ENCODE measurements around the gene RIOX2.
"Not testable (repeated sequence)": the region's sequence is repeated elsewhere in the genome, so short reads cannot be mapped to it uniquely, and the experiment has no call there.

RIOX2 gene

DNA sequence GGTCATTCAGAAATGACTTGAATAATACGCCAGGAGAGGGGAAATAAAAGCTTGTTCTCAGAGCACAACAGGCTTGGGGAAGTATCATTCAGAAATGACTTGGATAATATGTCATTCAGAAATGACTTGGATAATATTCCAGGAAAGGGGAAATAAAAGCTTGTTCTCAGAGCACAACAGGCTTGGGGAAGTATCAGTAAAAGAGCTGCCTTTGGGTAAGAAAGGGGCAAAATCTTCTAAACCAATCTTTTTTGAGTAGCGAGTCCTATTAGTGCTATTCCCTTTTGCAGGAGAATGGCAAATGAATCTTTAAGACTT lies 42.0 kb upstream of the RIOX2 start:
- H3K4me3 ChIP-seq (ENCODE audit: low read length, poor library complexity, severe bottlenecking) = no peak overlapping the region
- H3K9ac ChIP-seq (ENCODE audit: low read depth, low read length, poor library complexity, severe bottlenecking) = no peak overlapping the region
- H4K20me1 ChIP-seq (ENCODE audit: insufficient read depth, low read length, poor library complexity, severe bottlenecking) = no peaks in the 10 kb centered on the region
- no peak overlapping the region for H3K4me2 ChIP-seq (ENCODE audit: low read depth, low read length, poor library complexity, severe bottlenecking)
- H3K27me3 ChIP-seq (ENCODE audit: insufficient read depth, low read length, poor library complexity, severe bottlenecking) = no peaks in the 10 kb centered on the region
- H2AFZ ChIP-seq (ENCODE audit: low read length) = no peak overlapping the region
- TF ChIP-seq, protein P1, sequence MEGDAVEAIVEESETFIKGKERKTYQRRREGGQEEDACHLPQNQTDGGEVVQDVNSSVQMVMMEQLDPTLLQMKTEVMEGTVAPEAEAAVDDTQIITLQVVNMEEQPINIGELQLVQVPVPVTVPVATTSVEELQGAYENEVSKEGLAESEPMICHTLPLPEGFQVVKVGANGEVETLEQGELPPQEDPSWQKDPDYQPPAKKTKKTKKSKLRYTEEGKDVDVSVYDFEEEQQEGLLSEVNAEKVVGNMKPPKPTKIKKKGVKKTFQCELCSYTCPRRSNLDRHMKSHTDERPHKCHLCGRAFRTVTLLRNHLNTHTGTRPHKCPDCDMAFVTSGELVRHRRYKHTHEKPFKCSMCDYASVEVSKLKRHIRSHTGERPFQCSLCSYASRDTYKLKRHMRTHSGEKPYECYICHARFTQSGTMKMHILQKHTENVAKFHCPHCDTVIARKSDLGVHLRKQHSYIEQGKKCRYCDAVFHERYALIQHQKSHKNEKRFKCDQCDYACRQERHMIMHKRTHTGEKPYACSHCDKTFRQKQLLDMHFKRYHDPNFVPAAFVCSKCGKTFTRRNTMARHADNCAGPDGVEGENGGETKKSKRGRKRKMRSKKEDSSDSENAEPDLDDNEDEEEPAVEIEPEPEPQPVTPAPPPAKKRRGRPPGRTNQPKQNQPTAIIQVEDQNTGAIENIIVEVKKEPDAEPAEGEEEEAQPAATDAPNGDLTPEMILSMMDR (conservative IDR thresholded peaks at IDR 0.05; ENCODE audit: low read length) = no peak
- TF ChIP-seq EZH2phosphoT487 (IDR thresholded peaks at IDR 0.05; ENCODE audit: borderline replicate concordance) = no peak
- no peaks in the 10 kb centered on the region for H3K9me3 ChIP-seq (ENCODE audit: insufficient read depth, low read depth, low read length)
- no peaks in the 10 kb centered on the region for H3K9me2 ChIP-seq (replicated peaks; ENCODE audit: low read depth, low read length)
- H3F3A ChIP-seq (ENCODE audit: low read depth) = no peaks in the 10 kb centered on the region
- H3K79me2 ChIP-seq (ENCODE audit: insufficient read depth, low read length) = no peaks in the 10 kb centered on the region
- H3K36me3 ChIP-seq (ENCODE audit: insufficient read depth, low read length) = no peaks in the 10 kb centered on the region
- H3K4me1 ChIP-seq (ENCODE audit: insufficient read depth, low read length, poor library complexity, severe bottlenecking) = no peaks in the 10 kb centered on the region

DNA sequence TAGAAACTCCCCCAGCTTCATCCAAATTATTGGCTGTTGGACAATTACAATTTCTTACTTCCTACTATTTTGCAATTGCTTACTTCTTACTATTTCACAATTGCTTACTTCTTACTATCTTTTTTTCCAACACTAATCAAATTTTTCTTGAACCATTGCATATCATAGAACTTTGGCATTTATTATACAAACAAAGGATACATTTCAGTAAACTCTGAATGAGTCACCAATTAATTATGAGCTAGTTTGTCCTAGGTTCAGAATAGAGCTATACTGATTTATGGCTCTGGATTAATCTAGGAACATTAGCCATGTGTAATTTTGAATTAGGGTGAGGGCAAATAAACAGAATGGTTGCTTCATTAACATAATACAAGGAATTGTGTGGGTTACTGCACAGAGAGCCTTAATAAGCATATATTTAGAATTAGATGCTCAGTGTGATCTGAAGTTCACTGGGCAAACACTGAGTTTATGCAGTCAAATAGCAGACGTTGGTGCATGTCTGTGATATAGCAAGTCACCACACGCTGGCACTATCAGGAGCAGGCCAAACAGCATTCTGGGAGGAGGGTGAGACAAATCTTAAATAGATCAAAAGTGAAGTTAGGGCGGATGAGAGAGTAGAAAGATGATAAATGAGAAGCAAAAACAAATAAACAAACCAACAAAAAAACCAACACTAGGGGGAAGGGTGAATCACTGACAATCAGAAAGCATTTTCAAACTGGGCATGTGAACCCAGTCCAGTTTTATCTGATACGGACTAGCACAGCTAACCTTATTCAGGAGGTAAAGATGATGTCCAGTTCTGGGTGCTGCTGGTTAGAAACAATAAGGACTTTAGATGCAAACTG lies 41.4 kb upstream of the RIOX2 start:
- Histone ChIP-seq H3K4me2 (ENCODE audit: low read depth, low read length, poor library complexity, severe bottlenecking) (no peak overlapping the region), H4K20me1 (ENCODE audit: insufficient read depth, low read length, poor library complexity, severe bottlenecking) (no peaks in the 10 kb centered on the region), H3K4me1 (ENCODE audit: insufficient read depth, low read length, poor library complexity, severe bottlenecking) (peaks cover 5% of the 10 kb centered on the region), H3K4me3 (ENCODE audit: low read length, poor library complexity, severe bottlenecking) (no peak overlapping the region), H3K79me2 (ENCODE audit: insufficient read depth, low read length) (no peaks in the 10 kb centered on the region), H3K9me2 (replicated peaks; ENCODE audit: low read depth, low read length) (no peaks in the 10 kb centered on the region), H3K9ac (ENCODE audit: low read depth, low read length, poor library complexity, severe bottlenecking) (no peak overlapping the region), H3K36me3 (ENCODE audit: insufficient read depth, low read length) (no peaks in the 10 kb centered on the region), H3K9me3 (ENCODE audit: insufficient read depth, low read depth, low read length) (no peaks in the 10 kb centered on the region), H2AFZ (ENCODE audit: low read length) (no peak overlapping the region; the same call in 1 of the 2 replicates), H3F3A (ENCODE audit: low read depth) (no peaks in the 10 kb centered on the region), H3K27me3 (ENCODE audit: insufficient read depth, low read length, poor library complexity, severe bottlenecking) (no peaks in the 10 kb centered on the region)
- no peak for TF ChIP-seq EZH2phosphoT487 (IDR thresholded peaks at IDR 0.05; ENCODE audit: borderline replicate concordance)
- TF ChIP-seq, protein P1 (conservative IDR thresholded peaks at IDR 0.05; ENCODE audit: low read length) = 0 out of 2 replicates have a peak, but pooled peaks have one; percentile 15

DNA sequence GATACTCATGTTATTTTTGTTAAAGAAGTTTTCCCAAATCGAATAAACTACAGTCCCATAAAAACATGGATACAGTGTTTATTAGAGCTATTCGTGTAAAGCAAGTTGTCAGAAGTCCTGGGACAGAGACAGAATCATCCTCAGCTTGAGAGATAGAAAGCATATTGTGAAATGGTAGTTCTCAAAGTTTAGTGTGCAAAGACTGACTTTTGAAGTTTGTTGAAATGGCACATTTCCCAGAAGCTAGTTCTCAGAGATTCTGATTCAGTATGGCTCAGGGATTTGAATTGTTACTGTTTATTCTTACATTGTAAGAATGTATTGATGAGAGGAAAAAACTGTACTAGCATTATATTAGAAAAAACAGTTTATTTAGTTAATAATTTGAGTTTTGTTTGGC lies 40.7 kb upstream of the RIOX2 start:
- Histone ChIP-seq H2AFZ (ENCODE audit: low read length) (no peak overlapping the region), H3F3A (ENCODE audit: low read depth) (no peaks in the 10 kb centered on the region), H3K9me3 (ENCODE audit: insufficient read depth, low read depth, low read length) (no peaks in the 10 kb centered on the region), H3K4me3 (ENCODE audit: low read length, poor library complexity, severe bottlenecking) (no peak overlapping the region), H3K9ac (ENCODE audit: low read depth, low read length, poor library complexity, severe bottlenecking) (no peak overlapping the region), H3K36me3 (ENCODE audit: insufficient read depth, low read length) (no peaks in the 10 kb centered on the region), H3K4me2 (ENCODE audit: low read depth, low read length, poor library complexity, severe bottlenecking) (no peak overlapping the region), H3K27me3 (ENCODE audit: insufficient read depth, low read length, poor library complexity, severe bottlenecking) (no peaks in the 10 kb centered on the region), H3K79me2 (ENCODE audit: insufficient read depth, low read length) (no peaks in the 10 kb centered on the region), H3K4me1 (ENCODE audit: insufficient read depth, low read length, poor library complexity, severe bottlenecking) (peaks cover 5% of the 10 kb centered on the region), H3K9me2 (replicated peaks; ENCODE audit: low read depth, low read length) (no peaks in the 10 kb centered on the region), H4K20me1 (ENCODE audit: insufficient read depth, low read length, poor library complexity, severe bottlenecking) (no peaks in the 10 kb centered on the region)
- no peak for TF ChIP-seq EZH2phosphoT487 (IDR thresholded peaks at IDR 0.05; ENCODE audit: borderline replicate concordance)
- TF ChIP-seq, protein P1 (conservative IDR thresholded peaks at IDR 0.05; ENCODE audit: low read length) = no peak

DNA sequence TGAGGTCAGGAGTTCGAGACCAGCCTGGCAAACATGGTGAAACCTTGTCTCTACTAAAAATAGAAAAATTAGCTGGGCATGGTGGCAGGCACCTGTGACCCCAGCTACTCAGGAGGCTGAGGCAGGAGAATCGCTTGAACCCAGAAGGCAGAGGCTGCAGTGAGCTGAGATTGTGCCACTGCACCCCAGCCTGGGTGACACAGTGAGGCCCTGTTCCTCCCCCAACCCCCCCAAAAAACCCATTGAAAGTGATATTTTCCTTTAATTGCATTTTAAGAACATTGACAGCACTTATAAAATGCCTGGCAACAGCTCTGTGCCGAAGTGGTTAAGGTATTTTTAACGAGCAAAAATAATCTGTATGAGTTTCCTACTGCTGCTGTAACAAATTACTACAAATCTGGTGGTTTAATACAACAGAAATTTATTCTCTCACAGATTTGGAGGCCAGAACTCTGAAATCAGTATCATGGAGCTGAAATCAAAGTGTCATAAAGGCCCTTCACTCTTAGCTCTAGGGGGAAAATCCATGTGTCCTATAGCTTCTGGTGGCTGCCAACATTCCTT lies 38.7 kb upstream of the RIOX2 start:
- H3K9me3 ChIP-seq (ENCODE audit: insufficient read depth, low read depth, low read length); H3K36me3 ChIP-seq (ENCODE audit: insufficient read depth, low read length); H3K79me2 ChIP-seq (ENCODE audit: insufficient read depth, low read length); H3K4me1 ChIP-seq (ENCODE audit: insufficient read depth, low read length, poor library complexity, severe bottlenecking); H3K4me2 ChIP-seq (ENCODE audit: low read depth, low read length, poor library complexity, severe bottlenecking); H3K4me3 ChIP-seq (ENCODE audit: low read length, poor library complexity, severe bottlenecking); H3K9me2 ChIP-seq (replicated peaks; ENCODE audit: low read depth, low read length); H2AFZ ChIP-seq (ENCODE audit: low read length); H3K9ac ChIP-seq (ENCODE audit: low read depth, low read length, poor library complexity, severe bottlenecking); H3K27me3 ChIP-seq (ENCODE audit: insufficient read depth, low read length, poor library complexity, severe bottlenecking); H3F3A ChIP-seq (ENCODE audit: low read depth); H4K20me1 ChIP-seq (ENCODE audit: insufficient read depth, low read length, poor library complexity, severe bottlenecking): not testable (repeated sequence)

All from Loucy (cell line).